HepG2 (cell line): ENCODE results near the gene LRRN4CL. TPM values are rescaled to one million over a fixed set of nuclear protein-coding genes. Genes with fewer than 3 reads are reported as not detected.

ENCODE experiments used
- ARHGAP35 ChIP-seq: sonication (generic); formaldehyde crosslinking; IDR thresholded peaks from 2 replicates; pipeline ENCODE4 v1.9.0; 2022; ENCODE audit warnings: mild to moderate bottlenecking, inconsistent platforms, moderate library complexity, missing genetic modification reagents, borderline replicate concordance
- ARID2 ChIP-seq: sonication (generic); formaldehyde crosslinking; IDR thresholded peaks from 2 replicates; pipeline ENCODE4 v1.8.1; 2022; ENCODE audit warnings: mild to moderate bottlenecking, missing genetic modification reagents, borderline replicate concordance
- HNRNPUL1 ChIP-seq: fragments of 200-400 bp; formaldehyde crosslinking; IDR thresholded peaks from 2 replicates; pipeline ENCODE4 v1.6.1; 2017; ENCODE audit warnings: low read depth, mild to moderate bottlenecking, low read length, moderate library complexity
- JUN ChIP-seq: sonication (generic); formaldehyde crosslinking; IDR thresholded peaks from 2 replicates; pipeline ENCODE4 v1.4.0; 2020; ENCODE audit warnings: mild to moderate bottlenecking, missing genetic modification reagents
- JUND ChIP-seq: sonication (generic); formaldehyde crosslinking; IDR thresholded peaks from 2 replicates; pipeline ENCODE4 v1.8.0; 2022; ENCODE audit warnings: mild to moderate bottlenecking, missing genetic modification reagents
- KLF11 ChIP-seq: IDR thresholded peaks from 2 replicates; pipeline ENCODE4 v1.6.1; 2016; ENCODE audit warnings: missing compliant biosample characterization
- MATR3 ChIP-seq: sonication (generic); formaldehyde crosslinking; IDR thresholded peaks from 2 replicates; pipeline ENCODE4 v1.4.0; 2020; ENCODE audit warnings: missing genetic modification reagents
- MTA1 ChIP-seq: sonication (generic); formaldehyde crosslinking; IDR thresholded peaks from 2 replicates; pipeline ENCODE4 v1.4.0; 2020; ENCODE audit warnings: missing genetic modification reagents, mild to moderate bottlenecking, borderline replicate concordance
- MXD4 ChIP-seq: IDR thresholded peaks from 2 replicates; pipeline ENCODE4 v1.6.1; 2016; ENCODE audit warnings: mild to moderate bottlenecking, missing biosample characterization, missing genetic modification reagents
- MYNN ChIP-seq: sonication (generic); formaldehyde crosslinking; IDR thresholded peaks from 2 replicates; pipeline ENCODE4 v1.4.0; 2020; ENCODE audit warnings: mild to moderate bottlenecking, low read depth, missing genetic modification reagents
- NBN ChIP-seq: fragments of 450-650 bp; conservative IDR thresholded peaks from 2 replicates; pipeline ENCODE4 v1.6.1; 2017
- SIX1 ChIP-seq: sonication (generic); formaldehyde crosslinking; IDR thresholded peaks from 2 replicates; pipeline ENCODE4 v1.4.0; 2020; ENCODE audit warnings: missing genetic modification reagents, borderline replicate concordance
- SMYD3 ChIP-seq: sonication (generic); formaldehyde crosslinking; IDR thresholded peaks from 2 replicates; pipeline ENCODE4 v1.8.1; 2023; ENCODE audit warnings: mild to moderate bottlenecking, missing genetic modification reagents
- THYN1 ChIP-seq: sonication (generic); formaldehyde crosslinking; IDR thresholded peaks from 2 replicates; pipeline ENCODE4 v1.8.1; 2023; ENCODE audit warnings: low read depth, mild to moderate bottlenecking, moderate library complexity, missing genetic modification reagents, borderline replicate concordance
- YEATS2 ChIP-seq: sonication (generic); formaldehyde crosslinking; IDR thresholded peaks from 2 replicates; pipeline ENCODE4 v1.4.0; 2020; ENCODE audit warnings: missing genetic modification reagents, borderline replicate concordance
- ZNF431 ChIP-seq: sonication (generic); formaldehyde crosslinking; IDR thresholded peaks from 2 replicates; pipeline ENCODE4 v1.9.0; 2022; ENCODE audit warnings: missing genetic modification reagents, low read depth, mild to moderate bottlenecking, borderline replicate concordance
- ZNF546 ChIP-seq: sonication (generic); formaldehyde crosslinking; conservative IDR thresholded peaks from 2 replicates; pipeline ENCODE4 v1.8.1; 2023; ENCODE audit warnings: mild to moderate bottlenecking, missing genetic modification reagents
- ZNF562 ChIP-seq: sonication (generic); formaldehyde crosslinking; IDR thresholded peaks from 2 replicates; pipeline ENCODE4 v1.8.0; 2022; ENCODE audit warnings: missing genetic modification reagents, borderline replicate concordance
- ZNF569 ChIP-seq: sonication (generic); formaldehyde crosslinking; IDR thresholded peaks from 2 replicates; pipeline ENCODE4 v1.5.0; 2020; ENCODE audit warnings: mild to moderate bottlenecking, missing genetic modification reagents, moderate library complexity, borderline replicate concordance
- ZNF788 ChIP-seq: sonication (generic); formaldehyde crosslinking; IDR thresholded peaks from 2 replicates; pipeline ENCODE4 v1.5.0; 2020; ENCODE audit warnings: mild to moderate bottlenecking, missing genetic modification reagents, borderline replicate concordance
- polyA plus RNA-seq, 8 experiments: library from polyadenylated mRNA; depleted of rRNA in 3 of 8; stranded (reverse) in 7 of 8; unstranded in 1 of 8; fragments of >200 nt; fragmentation: Illumina TruSeq in 4 of 8; extraction: Trizol in 4 of 8; gene quantifications; 2 replicates each; pipeline versions ENCODE4 v1.2.1 to v1.2.3, GENCODE V29; 2011 to 2016; ENCODE audit warnings: low read depth in 4 of 8, missing spikeins in 1 of 8, mixed read lengths in 1 of 8; ENCODE audit not compliant: insufficient read depth in 1 of 8
- total RNA-seq, 5 experiments: library from RNA; depleted of rRNA; stranded (reverse); fragments of >200 nt; fragmentation: Illumina TruSeq; extraction: Trizol; gene quantifications; 2 replicates each; pipeline ENCODE4 v1.2.3, GENCODE V29; 2016; ENCODE audit warnings: low read depth in 1 of 5
- TF ChIP-seq, protein P1 (sequence below): sonication (generic); formaldehyde crosslinking; conservative IDR thresholded peaks from 2 replicates; pipeline ENCODE4 v1.8.0; 2022; ENCODE audit warnings: missing genetic modification reagents
- TF ChIP-seq, protein P2 (sequence below), 2 experiments: sonication (generic) in 1 of 2; formaldehyde crosslinking in 1 of 2; IDR thresholded peaks; 2 replicates each; pipeline versions ENCODE4 v1.4.0 to v1.6.1; 2018 to 2020; ENCODE audit warnings: missing genetic modification reagents in 2 of 2, borderline replicate concordance in 1 of 2, low read depth in 1 of 2, mild to moderate bottlenecking in 1 of 2, missing biosample characterization in 1 of 2
- TF ChIP-seq, protein P3 (sequence below): sonication (generic); formaldehyde crosslinking; IDR thresholded peaks from 2 replicates; pipeline ENCODE4 v1.4.0; 2020; ENCODE audit warnings: missing genetic modification reagents; ENCODE audit errors: not compliant biosample characterization
- TF ChIP-seq, protein P4 (sequence below): sonication (generic); formaldehyde crosslinking; IDR thresholded peaks from 2 replicates; pipeline ENCODE4 v1.8.1; 2023; ENCODE audit warnings: mild to moderate bottlenecking, moderate library complexity, missing genetic modification reagents

Gene LRRN4CL
- total and polyA plus RNA-seq, 2 of the 13 experiments (the other 11 are each of a cell fraction or from before 2014, with no cell fraction given), result 0.11 TPM; not detected in 1

DNA sequence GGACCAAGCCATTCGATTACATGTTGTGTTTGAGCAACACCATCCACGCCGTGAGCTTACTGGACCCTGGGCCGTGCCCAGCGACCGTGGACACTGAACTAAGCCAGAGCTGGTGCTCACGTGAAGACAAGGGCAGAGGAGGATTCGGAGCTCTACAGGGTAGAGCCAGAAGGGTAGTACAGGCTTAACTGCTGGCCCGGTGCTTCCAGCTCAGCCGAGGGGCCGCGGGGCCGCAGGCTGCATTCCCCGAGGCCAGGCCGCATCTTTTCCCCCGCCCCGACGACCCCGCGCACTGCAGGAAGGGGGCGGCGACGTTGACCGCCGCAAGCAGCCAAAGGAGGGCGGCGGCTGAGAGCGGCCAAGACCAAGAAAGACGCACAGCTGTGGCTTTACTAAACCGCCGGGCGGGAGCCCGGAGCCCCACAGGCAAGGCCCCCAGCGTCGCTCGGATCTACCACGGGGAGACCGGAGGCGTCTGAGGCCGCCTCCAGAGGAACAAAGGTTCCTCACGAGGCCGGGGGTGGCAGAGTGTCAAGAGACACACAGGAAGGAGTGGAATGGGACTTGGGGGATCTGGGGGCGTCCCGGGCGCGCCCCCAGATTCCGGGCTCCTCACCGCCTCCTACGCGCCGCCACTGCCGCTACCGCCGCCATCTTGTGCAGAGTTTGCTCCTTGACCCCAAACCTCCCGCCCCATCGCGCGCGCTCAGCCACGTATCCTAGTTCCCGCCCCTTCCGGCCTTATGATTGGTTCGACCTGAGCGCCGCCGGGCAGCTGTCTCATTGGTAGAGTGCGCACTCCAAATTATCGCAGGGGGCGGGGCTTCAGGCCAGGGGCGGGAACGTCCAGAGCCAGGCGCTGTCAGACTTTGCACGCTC, 43.1 kb downstream of the LRRN4CL start, which contains the start of gene GANAB (continued):
- TF ChIP-seq, protein P1, sequence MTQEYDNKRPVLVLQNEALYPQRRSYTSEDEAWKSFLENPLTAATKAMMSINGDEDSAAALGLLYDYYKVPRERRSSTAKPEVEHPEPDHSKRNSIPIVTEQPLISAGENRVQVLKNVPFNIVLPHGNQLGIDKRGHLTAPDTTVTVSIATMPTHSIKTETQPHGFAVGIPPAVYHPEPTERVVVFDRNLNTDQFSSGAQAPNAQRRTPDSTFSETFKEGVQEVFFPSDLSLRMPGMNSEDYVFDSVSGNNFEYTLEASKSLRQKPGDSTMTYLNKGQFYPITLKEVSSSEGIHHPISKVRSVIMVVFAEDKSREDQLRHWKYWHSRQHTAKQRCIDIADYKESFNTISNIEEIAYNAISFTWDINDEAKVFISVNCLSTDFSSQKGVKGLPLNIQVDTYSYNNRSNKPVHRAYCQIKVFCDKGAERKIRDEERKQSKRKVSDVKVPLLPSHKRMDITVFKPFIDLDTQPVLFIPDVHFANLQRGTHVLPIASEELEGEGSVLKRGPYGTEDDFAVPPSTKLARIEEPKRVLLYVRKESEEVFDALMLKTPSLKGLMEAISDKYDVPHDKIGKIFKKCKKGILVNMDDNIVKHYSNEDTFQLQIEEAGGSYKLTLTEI (CRISPR knock-in tag), result no peak
- TF ChIP-seq ARID2 (CRISPR knock-in tag) (no peak), MTA1 (CRISPR knock-in tag) (no peak; the same call in 1 of the 2 replicates), ZNF431 (CRISPR knock-in tag) (no peak), MXD4 (CRISPR knock-in tag) (peak; percentile 78; the same call in 1 of the 2 replicates), HNRNPUL1 (no peak), SMYD3 (CRISPR knock-in tag) (no peak), ZNF788 (no peak), ZNF546 (CRISPR knock-in tag) (no peak), MYNN (CRISPR knock-in tag) (peak; percentile 55; the same call in 1 of the 2 replicates), MATR3 (CRISPR knock-in tag) (no peak), ARHGAP35 (CRISPR knock-in tag) (no peak), ZNF569 (CRISPR knock-in tag) (no peak), NBN (no peak), JUN (no peak), THYN1 (CRISPR knock-in tag) (no peak), JUND (CRISPR knock-in tag) (no peak), ZNF562 (CRISPR knock-in tag) (no peak), YEATS2 (CRISPR knock-in tag) (0 out of 2 replicates have a peak, but pooled peaks have one; percentile 33), SIX1 (CRISPR knock-in tag) (no peak), KLF11 (CRISPR knock-in tag) (no peak)
- TF ChIP-seq, protein P2, sequence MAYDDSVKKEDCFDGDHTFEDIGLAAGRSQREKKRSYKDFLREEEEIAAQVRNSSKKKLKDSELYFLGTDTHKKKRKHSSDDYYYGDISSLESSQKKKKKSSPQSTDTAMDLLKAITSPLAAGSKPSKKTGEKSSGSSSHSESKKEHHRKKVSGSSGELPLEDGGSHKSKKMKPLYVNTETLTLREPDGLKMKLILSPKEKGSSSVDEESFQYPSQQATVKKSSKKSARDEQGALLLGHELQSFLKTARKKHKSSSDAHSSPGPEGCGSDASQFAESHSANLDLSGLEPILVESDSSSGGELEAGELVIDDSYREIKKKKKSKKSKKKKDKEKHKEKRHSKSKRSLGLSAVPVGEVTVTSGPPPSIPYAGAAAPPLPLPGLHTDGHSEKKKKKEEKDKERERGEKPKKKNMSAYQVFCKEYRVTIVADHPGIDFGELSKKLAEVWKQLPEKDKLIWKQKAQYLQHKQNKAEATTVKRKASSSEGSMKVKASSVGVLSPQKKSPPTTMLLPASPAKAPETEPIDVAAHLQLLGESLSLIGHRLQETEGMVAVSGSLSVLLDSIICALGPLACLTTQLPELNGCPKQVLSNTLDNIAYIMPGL (CRISPR knock-in tag; IDR thresholded peaks at IDR 0.05; ENCODE audit: borderline replicate concordance in 1 of 2, low read depth in 1 of 2), result peak; percentile 21 to 51; a peak in 1 of 4 replicates
- TF ChIP-seq, protein P3, sequence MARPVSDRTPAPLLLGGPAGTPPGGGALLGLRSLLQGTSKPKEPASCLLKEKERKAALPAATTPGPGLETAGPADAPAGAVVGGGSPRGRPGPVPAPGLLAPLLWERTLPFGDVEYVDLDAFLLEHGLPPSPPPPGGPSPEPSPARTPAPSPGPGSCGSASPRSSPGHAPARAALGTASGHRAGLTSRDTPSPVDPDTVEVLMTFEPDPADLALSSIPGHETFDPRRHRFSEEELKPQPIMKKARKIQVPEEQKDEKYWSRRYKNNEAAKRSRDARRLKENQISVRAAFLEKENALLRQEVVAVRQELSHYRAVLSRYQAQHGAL (CRISPR knock-in tag), result no peak
- TF ChIP-seq, protein P4, sequence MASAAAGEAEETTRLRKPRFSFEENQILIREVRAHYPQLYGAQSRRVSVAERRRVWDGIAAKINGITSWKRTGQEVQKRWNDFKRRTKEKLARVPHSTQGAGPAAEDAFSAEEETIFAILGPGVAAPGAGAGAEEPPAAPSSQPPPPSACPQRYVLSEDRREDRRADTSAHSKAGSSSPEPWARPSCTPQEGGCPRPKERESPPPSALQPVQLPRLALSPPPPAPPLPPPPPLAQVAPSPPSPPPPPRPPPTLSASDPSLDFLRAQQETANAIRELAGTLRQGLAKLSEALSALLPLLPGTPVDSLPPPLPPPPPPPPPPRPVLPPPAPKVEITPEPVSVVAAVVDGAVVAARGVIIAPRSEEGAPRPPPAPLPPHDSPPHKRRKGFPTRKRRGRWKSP (CRISPR knock-in tag), result peak; percentile 57; the same call in 1 of the 2 replicates
